GM19463 (cell line): ENCODE results near the gene UBASH3B.
A peak's percentile ranks its signal among the peaks of the same experiment; 100 is the strongest.

Experiments
- ATAC-seq: cut with Tn5 transposase; IDR thresholded peaks from one replicate; pipeline ENCODE4 v1.9.1; 2021; ENCODE audit warnings: mild to moderate bottlenecking, moderate library complexity; ENCODE audit not compliant: unreplicated experiment

The UBASH3B gene

GRCh38 chr11:122673701-122674100, 18.2 kb downstream of the UBASH3B start:
- no peak for ATAC-seq

GRCh38 chr11:122676638-122677037, 21.1 kb downstream of the UBASH3B start:
- ATAC-seq = no peak

GRCh38 chr11:122677256-122677655, 21.7 kb downstream of the UBASH3B start:
- ATAC-seq = no peak

- no peak for ATAC-seq
Measured at GRCh38 chr11:122678406-122678805, 22.9 kb downstream of the UBASH3B start.

- no peak for ATAC-seq
Measured at GRCh38 chr11:122679466-122679865, 23.9 kb downstream of the UBASH3B start.

- no peak for ATAC-seq
Measured at GRCh38 chr11:122681070-122681469, 25.5 kb downstream of the UBASH3B start.

GRCh38 chr11:122681735-122682134, 26.2 kb downstream of the UBASH3B start:
- ATAC-seq = no peak

GRCh38 chr11:122682464-122682863, 26.9 kb downstream of the UBASH3B start:
- no peak for ATAC-seq

- ATAC-seq = no peak
Measured at GRCh38 chr11:122685041-122685440, 29.5 kb downstream of the UBASH3B start.

GRCh38 chr11:122686111-122686510, 30.6 kb downstream of the UBASH3B start:
- no peak for ATAC-seq

- ATAC-seq = no peak
Measured at GRCh38 chr11:122690384-122690783, 34.9 kb downstream of the UBASH3B start.

GRCh38 chr11:122690801-122691548, 35.5 kb downstream of the UBASH3B start:
- no peak for ATAC-seq

- ATAC-seq = no peak
Measured at GRCh38 chr11:122691549-122692150, 36.1 kb downstream of the UBASH3B start.

GRCh38 chr11:122692444-122692843, 36.9 kb downstream of the UBASH3B start:
- ATAC-seq = no peak

- ATAC-seq = no peak
Measured at GRCh38 chr11:122695076-122695615, 39.6 kb downstream of the UBASH3B start.

GRCh38 chr11:122696662-122697061, 41.1 kb downstream of the UBASH3B start:
- no peak for ATAC-seq

GRCh38 chr11:122697636-122698167, 42.2 kb downstream of the UBASH3B start:
- ATAC-seq = peak; percentile 71

- no peak for ATAC-seq
Measured at GRCh38 chr11:122698392-122698791, 42.9 kb downstream of the UBASH3B start.

- ATAC-seq = no peak
Measured at GRCh38 chr11:122700666-122701065, 45.1 kb downstream of the UBASH3B start.

- no peak for ATAC-seq
Measured at GRCh38 chr11:122701143-122701542, 45.6 kb downstream of the UBASH3B start.

- ATAC-seq = no peak
Measured at GRCh38 chr11:122703541-122704272, 48.2 kb downstream of the UBASH3B start.
